Right kidney (tissue), 1 donor: ENCODE results near the gene SNAP29.
"Not testable (repeated sequence)": the region's sequence is repeated elsewhere in the genome, so short reads cannot be mapped to it uniquely, and the experiment has no call there.

Experiments used
- DNase-seq: peaks from one replicate; pipeline ENCODE4 v3.0.0-alpha.2; 2016

Gene SNAP29

GRCh38 chr22:20833225-20833665, 25.6 kb upstream of the SNAP29 start:
- DNase-seq: no peak

GRCh38 chr22:20834206-20834605, 24.6 kb upstream of the SNAP29 start:
- DNase-seq: no peak

GRCh38 chr22:20834725-20835124, 24.1 kb upstream of the SNAP29 start:
- DNase-seq: no peak

DNA sequence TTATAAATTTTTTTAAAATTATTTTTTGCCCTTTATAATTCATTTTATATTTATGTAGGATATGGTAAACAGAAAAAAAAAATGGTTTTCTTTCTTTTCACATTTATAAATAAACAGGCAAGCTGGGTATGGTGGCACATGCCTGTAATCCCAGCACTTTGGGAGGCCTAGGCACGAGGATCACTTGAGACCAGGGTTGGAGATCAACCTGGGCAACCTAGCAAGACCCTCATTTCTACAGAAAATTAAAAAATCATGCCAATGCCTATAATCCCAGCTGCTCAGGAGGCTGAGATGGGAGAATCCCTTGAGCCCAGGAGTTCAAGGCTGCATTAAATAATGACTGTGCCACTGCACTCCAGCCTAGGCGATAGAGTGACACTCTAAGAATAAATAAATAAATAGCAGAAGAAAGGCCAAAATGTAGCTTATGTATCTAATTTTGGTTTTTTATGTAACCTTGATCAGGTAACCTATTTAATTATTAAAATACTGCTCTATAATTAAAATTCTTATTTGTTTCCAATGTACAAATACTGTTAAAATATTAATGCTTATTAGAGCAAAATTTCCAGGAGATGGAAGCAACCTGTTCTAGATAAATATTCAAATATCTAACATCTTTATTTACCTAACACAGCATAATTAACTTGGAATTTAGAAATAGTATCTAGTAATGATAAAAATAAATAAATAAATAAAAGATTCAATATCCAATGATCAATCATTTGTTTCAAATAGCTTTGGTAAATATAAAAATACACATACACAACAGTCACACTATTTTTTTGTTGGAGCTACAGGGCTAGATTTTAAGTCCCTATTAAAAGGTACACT, 21.6 kb upstream of the SNAP29 start:
- no peak for DNase-seq

- DNase-seq: not testable (repeated sequence)
Observed at GRCh38 chr22:20839354-20839753, 19.5 kb upstream of the SNAP29 start.

GRCh38 chr22:20839837-20840645, 18.8 kb upstream of the SNAP29 start:
- no peak for DNase-seq

GRCh38 chr22:20840646-20841371, 18.0 kb upstream of the SNAP29 start:
- no peak for DNase-seq

DNA sequence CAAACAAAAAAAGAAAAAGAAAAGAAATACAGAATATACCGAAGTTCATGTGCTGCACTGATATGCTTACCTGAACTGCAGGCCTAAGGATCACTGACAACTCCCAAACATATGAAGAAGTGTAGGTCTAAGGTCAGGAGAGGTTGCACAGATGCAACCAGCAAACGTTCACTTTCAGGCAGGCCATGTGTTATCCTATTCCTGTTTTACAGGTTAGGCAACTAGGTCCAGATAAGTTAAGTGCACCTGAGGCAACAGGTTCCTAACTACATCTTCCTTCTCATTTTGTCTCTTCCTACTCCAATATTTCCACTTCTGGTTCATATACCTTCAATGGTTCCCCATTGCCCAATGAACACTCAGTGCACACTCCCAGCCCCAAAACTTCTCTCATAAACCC, 15.3 kb upstream of the SNAP29 start:
- DNase-seq: no peak

DNA sequence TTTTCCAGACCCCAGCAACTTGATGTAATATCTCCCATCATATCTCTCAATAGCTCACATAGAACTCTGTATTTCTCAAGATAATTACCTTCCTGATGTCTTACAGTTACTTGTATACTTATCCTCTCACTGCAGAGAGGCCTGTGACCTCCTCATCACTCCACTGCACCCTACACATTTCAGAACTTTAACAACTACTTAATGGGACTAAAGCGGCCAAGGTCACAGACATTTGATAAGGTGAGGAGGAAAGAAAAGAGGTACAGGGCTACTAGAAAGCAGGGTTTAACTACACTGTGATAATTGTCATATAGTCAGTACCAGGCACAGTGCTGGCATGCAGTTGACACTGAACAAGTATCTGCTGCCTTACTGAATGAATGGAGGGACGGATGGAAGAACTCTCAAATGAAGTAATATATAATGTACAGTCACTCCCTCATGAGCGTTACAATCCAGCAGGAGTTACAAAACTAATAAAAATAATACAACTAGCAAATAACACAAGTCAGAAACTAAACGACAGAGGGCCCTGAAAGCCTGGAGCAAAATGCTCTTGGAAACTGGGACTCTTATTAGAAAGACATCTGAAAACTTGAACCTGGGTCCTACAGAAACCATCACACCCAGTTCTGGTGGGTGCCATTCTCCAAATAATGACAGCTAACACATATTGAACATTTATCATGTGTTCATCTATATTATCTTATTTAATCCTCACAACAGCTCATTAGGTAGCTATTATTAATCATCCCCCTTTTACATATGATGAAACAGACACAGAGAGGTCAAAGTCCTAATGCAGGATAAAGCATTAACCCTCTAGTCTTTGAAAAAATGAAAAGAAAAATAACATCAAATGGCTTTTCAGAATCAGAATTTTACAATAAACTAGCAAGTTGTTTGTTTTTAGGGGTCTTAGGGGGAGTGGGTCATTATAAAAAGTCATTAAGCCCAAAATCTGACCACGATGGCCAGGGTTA, 14.5 kb upstream of the SNAP29 start:
- DNase-seq: no peak

DNA sequence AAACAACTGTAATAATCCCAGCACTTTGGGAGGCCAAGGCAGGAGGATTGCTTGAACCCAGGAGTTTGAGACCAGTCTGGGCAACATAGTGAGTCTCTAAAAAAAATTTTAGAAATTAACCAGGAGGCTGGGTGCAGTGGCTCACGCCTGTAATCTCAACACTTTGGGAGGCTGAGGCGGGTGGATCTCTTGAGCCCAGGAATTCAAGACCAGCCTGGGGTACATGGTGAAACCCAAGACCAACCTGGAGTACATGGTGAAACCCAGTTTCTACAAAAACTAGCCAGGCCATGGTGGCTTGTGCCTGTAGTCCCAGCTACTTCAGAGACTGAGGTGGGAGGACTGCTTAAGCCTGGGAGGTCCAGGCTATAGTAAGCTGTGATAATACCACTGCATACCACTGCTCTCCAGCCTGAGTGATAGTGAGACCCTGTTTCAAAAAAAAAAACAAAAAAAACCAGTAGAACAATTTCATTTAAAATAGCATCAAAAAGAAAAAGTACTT, 11.4 kb upstream of the SNAP29 start:
- no peak for DNase-seq

DNA sequence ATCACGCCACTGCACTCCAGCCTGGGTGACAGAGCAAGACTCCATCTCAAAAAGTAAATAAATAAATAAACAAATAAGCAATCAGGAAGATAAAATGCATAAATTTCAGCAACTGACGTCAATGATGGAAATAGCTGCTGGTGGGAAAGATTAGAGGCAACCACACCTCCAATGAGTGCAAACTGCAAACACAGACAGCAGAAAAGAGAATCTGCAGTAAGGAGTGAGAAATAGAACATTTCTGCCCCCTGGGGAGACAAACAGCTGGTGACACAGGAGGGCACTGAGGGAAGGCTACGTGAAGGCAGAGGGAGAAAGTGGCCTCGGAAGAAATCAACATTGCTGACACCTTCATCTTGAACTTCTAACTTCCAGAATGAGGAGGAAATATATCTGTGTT, 6.7 kb upstream of the SNAP29 start:
- no peak for DNase-seq

GRCh38 chr22:20852503-20852902, 6.3 kb upstream of the SNAP29 start:
- DNase-seq: no peak

GRCh38 chr22:20853236-20853660, 5.6 kb upstream of the SNAP29 start:
- DNase-seq: no peak

DNA sequence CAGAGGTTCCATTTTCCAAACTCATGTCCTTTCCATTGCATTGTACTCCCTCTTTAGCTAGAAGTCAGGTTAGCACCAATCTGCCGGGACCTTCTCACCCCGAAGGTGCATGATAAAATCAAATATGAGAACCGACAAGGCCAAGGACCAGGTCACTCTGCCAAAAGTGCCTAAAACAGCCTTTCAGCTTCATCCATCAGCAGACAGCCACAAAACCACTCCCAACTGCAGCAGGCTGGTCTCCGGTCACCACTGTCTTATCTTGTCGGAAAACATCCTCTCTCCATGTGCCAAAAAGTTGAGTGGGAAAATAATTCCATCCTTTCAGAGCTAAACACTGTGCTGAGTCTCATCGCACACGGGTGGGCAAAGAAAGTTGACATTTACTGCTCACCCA, 1.6 kb upstream of the SNAP29 start:
- DNase-seq: no peak

DNA sequence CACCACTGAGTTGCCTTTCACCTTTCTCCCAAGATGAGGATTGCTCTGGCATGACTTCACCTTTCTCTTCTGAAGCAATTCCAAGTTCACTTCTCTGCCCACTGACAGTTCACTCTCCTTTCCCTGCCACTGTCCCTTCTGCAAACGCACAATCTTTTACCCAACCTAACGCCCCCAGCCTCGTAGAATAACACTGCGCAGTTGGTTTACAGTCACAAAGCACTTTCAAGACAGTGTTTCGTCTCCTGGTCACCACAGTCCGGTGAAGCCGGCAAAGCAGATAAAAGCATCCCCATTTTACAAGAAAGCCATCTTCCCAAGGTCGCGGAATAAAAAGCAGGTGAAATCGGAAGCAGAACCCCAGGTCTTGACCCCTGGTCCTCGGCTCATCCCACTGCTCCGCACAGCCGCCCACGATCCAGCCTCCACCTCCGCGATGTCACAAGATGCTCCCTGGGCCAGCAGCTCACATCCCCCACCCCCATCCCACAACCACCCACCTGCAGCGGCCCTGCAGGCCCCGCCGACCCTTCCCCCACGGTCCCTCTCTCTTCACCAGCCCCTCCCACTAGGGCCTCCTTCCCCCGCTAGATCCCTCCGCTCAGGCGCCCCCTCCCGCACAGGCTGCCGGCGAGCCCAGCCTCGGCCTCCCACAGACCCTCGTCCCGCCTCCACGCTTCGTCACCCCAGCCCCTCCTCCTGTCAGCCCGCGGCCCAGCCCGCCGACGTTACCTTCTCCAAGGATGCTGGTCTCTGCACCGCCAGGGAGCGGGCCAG, 781 bp upstream of the SNAP29 start:
- DNase-seq: peak; percentile 64

DNA sequence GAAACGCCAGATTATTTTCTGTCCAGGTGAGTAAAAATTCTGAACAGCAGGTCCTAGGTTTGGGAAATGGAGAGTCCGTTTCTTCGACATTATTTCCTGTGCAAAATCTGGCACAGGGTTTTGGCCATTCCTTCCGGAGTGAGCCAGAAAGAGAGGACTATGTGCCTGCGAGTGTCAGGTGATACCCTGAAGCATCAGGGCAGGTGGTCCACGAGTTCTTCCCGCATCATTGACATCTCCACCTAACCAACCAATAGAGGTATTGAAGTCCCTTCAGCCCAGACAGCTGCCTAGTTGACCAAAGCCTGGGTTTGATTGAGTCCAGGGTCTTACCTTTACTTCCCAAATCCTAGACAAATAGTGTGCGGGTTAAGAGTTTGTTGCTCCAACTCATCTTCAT, 808 bp downstream of the SNAP29 start:
- DNase-seq: no peak

GRCh38 chr22:20862540-20862939, 3.7 kb downstream of the SNAP29 start:
- no peak for DNase-seq

DNA sequence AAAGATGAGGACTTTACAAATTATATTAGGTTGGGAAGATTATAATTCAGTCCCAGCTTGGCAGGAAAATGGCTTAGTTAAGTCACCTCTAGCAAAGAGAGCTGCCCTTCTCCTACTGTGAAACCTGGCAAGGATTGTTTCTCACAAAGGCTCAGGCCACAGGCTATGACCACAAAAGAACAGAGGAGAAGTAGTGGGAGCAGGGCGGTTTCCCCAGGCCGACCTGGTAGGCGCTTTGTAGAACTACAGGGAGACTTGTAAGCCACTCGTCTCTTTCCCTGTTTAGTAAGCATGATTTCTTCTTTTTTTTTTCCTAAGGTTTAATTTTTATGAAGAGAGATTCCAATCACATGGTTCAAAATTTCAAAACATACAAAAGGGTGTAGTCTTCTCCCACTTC, 4.6 kb downstream of the SNAP29 start:
- no peak for DNase-seq

GRCh38 chr22:20864186-20864908, 5.5 kb downstream of the SNAP29 start:
- no peak for DNase-seq

DNA sequence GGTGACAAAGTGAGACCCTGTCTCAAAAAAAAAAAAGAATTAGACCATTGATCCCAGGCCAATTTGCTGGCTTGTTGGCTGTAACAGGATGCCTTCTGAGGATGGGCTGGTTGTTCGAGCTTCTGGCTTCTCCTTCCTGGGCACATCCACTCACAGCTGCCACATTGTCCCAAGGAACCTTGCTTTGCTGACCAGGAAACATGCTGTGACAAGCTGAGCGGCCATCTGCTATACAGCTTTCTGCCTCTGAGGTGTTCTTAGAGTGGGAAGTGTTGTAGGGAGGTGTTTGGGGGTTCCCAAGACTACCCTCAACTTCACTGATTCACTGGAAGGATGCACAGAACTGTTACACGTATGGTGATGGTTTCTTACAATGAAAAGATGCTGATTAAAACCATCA, 6.5 kb downstream of the SNAP29 start:
- DNase-seq: no peak
